Tibial nerve (tissue), 4 donors: ENCODE results near the gene DLK1.

Experiments
- EP300 ChIP-seq, 2 donors: sonication (generic); formaldehyde crosslinking; IDR thresholded peaks; one replicate each; pipeline ENCODE4 v1.6.1; 2017; ENCODE audit warnings: antibody characterized with exemption in 2 of 2, mild to moderate bottlenecking in 1 of 2
- TF ChIP-seq, protein P1 (sequence below), 5 experiments: fragments of 200-600 bp in 3 of 5; fragments of 450-650 bp in 2 of 5; sonication (generic) in 3 of 5; IDR thresholded peaks; one replicate each; pipeline ENCODE4 v1.5.1; 2016 to 2019; ENCODE audit warnings: antibody characterized with exemption in 5 of 5, mild to moderate bottlenecking in 3 of 5, moderate library complexity in 2 of 5

GRCh38 chr14:100765991-100766390 is 39.3 kb downstream of the DLK1 start:
- TF ChIP-seq EP300 (IDR thresholded peaks at IDR 0.05), result no peak
- TF ChIP-seq, protein P1, sequence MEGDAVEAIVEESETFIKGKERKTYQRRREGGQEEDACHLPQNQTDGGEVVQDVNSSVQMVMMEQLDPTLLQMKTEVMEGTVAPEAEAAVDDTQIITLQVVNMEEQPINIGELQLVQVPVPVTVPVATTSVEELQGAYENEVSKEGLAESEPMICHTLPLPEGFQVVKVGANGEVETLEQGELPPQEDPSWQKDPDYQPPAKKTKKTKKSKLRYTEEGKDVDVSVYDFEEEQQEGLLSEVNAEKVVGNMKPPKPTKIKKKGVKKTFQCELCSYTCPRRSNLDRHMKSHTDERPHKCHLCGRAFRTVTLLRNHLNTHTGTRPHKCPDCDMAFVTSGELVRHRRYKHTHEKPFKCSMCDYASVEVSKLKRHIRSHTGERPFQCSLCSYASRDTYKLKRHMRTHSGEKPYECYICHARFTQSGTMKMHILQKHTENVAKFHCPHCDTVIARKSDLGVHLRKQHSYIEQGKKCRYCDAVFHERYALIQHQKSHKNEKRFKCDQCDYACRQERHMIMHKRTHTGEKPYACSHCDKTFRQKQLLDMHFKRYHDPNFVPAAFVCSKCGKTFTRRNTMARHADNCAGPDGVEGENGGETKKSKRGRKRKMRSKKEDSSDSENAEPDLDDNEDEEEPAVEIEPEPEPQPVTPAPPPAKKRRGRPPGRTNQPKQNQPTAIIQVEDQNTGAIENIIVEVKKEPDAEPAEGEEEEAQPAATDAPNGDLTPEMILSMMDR (IDR thresholded peaks at IDR 0.05), result no peak
